Tibial artery (tissue), 4 donors: Measurements from ENCODE around the gene EDC4.
A peak's percentile ranks its signal among the peaks of the same experiment; 100 is the strongest.

ENCODE experiments used
- DNase-seq, 2 donors: peaks; one replicate each; pipeline ENCODE4 v3.0.0-alpha.2; 2019
- H3K27ac ChIP-seq, 2 donors: fragments of 200-600 bp; sonication (generic) in 1 of 2; 1 replicate in 1 of 2; 2 replicates in 1 of 2; pipeline ENCODE4 v1.5.1; 2018 to 2019; ENCODE audit warnings: mild to moderate bottlenecking in 1 of 2
- H3K27me3 ChIP-seq, 2 donors: fragments of 200-600 bp; sonication (generic) in 1 of 2; one replicate each; pipeline versions ENCODE4 v1.5.1 to v1.6.0; 2016 to 2019
- H3K36me3 ChIP-seq, 3 donors: fragments of 200-600 bp; sonication (generic) in 2 of 3; one replicate each; pipeline ENCODE4 v1.5.1; 2016 to 2019; ENCODE audit warnings: mild to moderate bottlenecking in 2 of 3
- H3K4me1 ChIP-seq, 4 donors: fragments of 200-600 bp; sonication (generic) in 2 of 4; 1 replicate in 3 of 4; 2 replicates in 1 of 4; pipeline ENCODE4 v1.5.1; 2016 to 2019
- H3K4me3 ChIP-seq, 2 donors: fragments of 200-600 bp; sonication (generic) in 1 of 2; 1 replicate in 1 of 2; 2 replicates in 1 of 2; pipeline ENCODE4 v1.5.1; 2018 to 2019; ENCODE audit warnings: mild to moderate bottlenecking in 2 of 2
- H3K9me3 ChIP-seq, 3 donors: fragments of 200-600 bp; sonication (generic) in 1 of 3; one replicate each; pipeline ENCODE4 v1.5.1; 2016 to 2019
- intact Hi-C: fragments of 100-400 bp; cut with DNase I; formaldehyde crosslinking; loops from one replicate; pipeline ENCODE4 v1.15.0; 2023; ENCODE audit warnings: low total_unique reads
- TF ChIP-seq, protein P1 (sequence below), 2 experiments: fragments of 200-600 bp in 1 of 2; fragments of 450-650 bp in 1 of 2; IDR thresholded peaks; one replicate each; pipeline ENCODE4 v1.5.1; 2017 to 2019; ENCODE audit warnings: antibody characterized with exemption in 2 of 2, mild to moderate bottlenecking in 1 of 2, moderate library complexity in 1 of 2

Gene EDC4

DNA sequence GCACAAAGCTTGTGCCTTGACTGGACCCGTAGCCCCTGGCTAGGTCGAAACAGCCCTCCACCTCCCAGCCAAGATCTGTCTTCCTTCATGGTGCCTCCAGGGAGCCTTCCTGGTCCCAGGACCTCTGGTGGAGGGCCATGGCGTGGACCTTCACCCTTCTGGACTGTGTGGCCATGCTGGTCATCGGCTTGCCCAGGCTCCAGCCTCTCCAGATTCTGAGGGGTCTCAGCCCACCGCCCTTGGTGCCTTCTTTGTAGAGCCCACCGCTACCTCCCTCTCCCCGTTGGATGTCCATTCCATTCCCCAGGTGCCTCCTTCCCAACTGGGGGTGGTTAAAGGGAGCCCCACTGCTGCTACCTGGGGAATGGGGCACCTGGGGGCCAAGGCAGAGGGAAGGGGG lies 55.3 kb downstream of the EDC4 start:
- no peak overlapping the region for H3K27ac ChIP-seq
- no peak for DNase-seq
- intact Hi-C loops: loop anchor here (2.0 to 10.0 kb wide), 4 partner anchors 45 to 253 kb away; no protein-coding TSS in a partner anchor
- H3K36me3 ChIP-seq: peaks cover 6 to 60% (median 35%) of the 10 kb centered on the region in 3 donors
- TF ChIP-seq, protein P1, sequence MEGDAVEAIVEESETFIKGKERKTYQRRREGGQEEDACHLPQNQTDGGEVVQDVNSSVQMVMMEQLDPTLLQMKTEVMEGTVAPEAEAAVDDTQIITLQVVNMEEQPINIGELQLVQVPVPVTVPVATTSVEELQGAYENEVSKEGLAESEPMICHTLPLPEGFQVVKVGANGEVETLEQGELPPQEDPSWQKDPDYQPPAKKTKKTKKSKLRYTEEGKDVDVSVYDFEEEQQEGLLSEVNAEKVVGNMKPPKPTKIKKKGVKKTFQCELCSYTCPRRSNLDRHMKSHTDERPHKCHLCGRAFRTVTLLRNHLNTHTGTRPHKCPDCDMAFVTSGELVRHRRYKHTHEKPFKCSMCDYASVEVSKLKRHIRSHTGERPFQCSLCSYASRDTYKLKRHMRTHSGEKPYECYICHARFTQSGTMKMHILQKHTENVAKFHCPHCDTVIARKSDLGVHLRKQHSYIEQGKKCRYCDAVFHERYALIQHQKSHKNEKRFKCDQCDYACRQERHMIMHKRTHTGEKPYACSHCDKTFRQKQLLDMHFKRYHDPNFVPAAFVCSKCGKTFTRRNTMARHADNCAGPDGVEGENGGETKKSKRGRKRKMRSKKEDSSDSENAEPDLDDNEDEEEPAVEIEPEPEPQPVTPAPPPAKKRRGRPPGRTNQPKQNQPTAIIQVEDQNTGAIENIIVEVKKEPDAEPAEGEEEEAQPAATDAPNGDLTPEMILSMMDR (IDR thresholded peaks at IDR 0.05): no peak
- no peaks in the 10 kb centered on the region for H3K9me3 ChIP-seq
- no peak overlapping the region for H3K4me3 ChIP-seq
- H3K4me1 ChIP-seq: peaks cover 0 to 31% (median 24%) of the 10 kb centered on the region in 4 donors
- H3K27me3 ChIP-seq: no peaks in the 10 kb centered on the region

DNA sequence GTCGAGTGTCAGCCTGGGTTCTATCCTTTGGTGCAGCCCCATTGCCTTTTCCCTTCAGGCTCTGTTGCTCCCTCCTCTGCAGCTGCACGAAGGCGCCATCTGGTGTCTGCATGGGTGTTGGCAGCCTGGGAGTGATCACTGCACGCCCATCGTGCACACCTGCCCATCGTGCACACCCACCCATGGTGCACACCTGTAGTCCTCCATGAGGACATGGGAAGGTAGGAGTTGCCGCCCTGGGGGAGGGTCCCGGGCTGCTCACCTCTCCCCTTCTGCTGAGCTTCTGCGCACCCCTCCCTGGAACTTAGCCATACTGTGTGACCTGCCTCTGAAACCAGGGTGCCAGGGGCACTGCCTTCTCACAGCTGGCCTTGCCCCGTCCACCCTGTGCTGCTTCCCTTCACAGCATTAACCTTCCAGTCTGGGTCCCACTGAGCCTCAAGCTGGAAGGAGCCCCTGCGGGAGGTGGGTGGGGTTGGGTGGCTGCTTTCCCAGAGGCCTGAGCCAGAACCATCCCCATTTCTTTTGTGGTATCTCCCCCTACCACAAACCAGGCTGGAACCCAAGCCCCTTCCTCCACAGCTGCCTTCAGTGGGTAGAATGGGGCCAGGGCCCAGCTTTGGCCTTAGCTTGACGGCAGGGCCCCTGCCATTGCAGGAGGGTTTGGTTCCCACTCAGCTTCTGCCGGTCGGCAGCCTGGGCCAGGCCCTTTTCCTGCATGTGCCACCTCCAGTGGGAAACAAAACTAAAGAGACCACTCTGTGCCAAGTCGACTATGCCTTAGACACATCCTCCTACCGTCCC lies 55.9 kb downstream of the EDC4 start:
- Histone ChIP-seq H3K4me1 (peaks cover 0 to 29% (median 23%) of the 10 kb centered on the region in 4 donors), H3K27ac (no peak overlapping the region), H3K4me3 (no peak overlapping the region), H3K27me3 (no peaks in the 10 kb centered on the region), H3K36me3 (peaks cover 6 to 57% (median 35%) of the 10 kb centered on the region in 3 donors), H3K9me3 (no peaks in the 10 kb centered on the region)
- intact Hi-C loops: loop anchor here (2.0 to 10.0 kb wide), 4 partner anchors 46 to 254 kb away; no protein-coding TSS in a partner anchor
- TF ChIP-seq, protein P1 (IDR thresholded peaks at IDR 0.05): peak; percentile 88 to 95
- DNase-seq: peak in 1 of 2 donors; percentile 69

DNA sequence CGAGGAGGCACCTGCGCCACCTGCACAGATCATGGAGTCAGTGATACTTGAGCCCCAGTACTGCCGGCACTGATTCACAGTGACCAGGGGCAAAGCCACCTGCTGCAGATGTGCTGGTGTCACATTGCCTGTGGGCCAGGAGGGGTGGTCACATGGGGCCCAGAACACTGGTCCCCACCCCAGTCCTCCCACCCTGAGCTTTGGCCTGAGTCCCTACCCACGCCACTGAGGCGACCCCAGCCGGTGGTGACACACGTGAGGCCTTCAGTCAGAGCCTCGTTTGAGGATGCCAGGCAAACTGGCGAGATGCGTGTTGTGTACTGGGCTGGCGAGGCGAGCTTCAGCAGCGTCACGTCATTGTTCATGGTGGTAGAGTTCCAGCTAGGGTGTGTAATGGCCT lies 57.3 kb downstream of the EDC4 start:
- Histone ChIP-seq H3K4me1 (peaks cover 0 to 35% (median 28%) of the 10 kb centered on the region in 4 donors), H3K4me3 (no peak overlapping the region), H3K36me3 (peaks cover 6 to 64% (median 35%) of the 10 kb centered on the region in 3 donors), H3K27ac (no peak overlapping the region), H3K9me3 (no peaks in the 10 kb centered on the region), H3K27me3 (no peaks in the 10 kb centered on the region)
- intact Hi-C loops: no loop called here
- DNase-seq: no peak
- TF ChIP-seq, protein P1 (IDR thresholded peaks at IDR 0.05): no peak

DNA sequence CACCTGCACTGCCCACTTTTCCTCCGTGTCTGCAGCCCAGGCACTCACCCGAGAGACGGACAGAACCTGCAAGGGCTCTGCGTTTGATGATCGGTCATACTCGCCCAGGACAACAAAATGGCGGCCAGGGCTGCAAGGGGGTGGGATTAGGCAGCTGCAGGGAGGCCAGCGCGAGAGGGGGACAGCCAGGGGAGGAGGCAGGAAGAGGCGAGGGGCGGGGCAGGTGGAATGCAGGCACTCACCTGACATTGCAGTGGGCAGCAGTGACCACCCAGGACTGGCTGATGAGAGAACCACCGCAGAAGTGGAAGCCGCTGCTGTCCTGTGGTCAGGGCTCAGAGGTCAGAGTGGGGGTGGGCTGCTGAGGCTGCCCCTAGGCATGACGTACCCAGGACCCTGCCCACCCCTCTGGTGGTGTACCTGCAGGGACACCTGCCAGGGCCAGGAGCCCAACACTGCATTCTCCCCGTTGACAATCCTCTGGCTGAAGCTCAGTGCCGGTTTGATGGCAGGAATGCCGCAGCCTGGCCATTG lies 57.9 kb downstream of the EDC4 start:
- Histone ChIP-seq H3K4me1 (peaks cover 0 to 32% (median 25%) of the 10 kb centered on the region in 4 donors), H3K9me3 (no peaks in the 10 kb centered on the region), H3K27ac (no peak overlapping the region), H3K4me3 (no peak overlapping the region), H3K36me3 (peaks cover 6 to 64% (median 35%) of the 10 kb centered on the region in 3 donors), H3K27me3 (no peaks in the 10 kb centered on the region)
- intact Hi-C loops: no loop called here
- TF ChIP-seq, protein P1 (IDR thresholded peaks at IDR 0.05): no peak
- no peak for DNase-seq
